GM21786 (cell line): ENCODE data around the gene MLEC.
"Not testable (repeated sequence)": the region's sequence is repeated elsewhere in the genome, so short reads cannot be mapped to it uniquely, and the experiment has no call there.

Experiments
- ATAC-seq: cut with Tn5 transposase; IDR thresholded peaks from one replicate; pipeline ENCODE4 v1.9.1; 2021; ENCODE audit not compliant: unreplicated experiment

MLEC gene

GRCh38 chr12:120661432-120661831, 25.5 kb upstream of the MLEC start:
- ATAC-seq = no peak

- no peak for ATAC-seq
Measured at GRCh38 chr12:120662879-120663278, 24.1 kb upstream of the MLEC start.

GRCh38 chr12:120663741-120664140, 23.2 kb upstream of the MLEC start:
- ATAC-seq = no peak

DNA sequence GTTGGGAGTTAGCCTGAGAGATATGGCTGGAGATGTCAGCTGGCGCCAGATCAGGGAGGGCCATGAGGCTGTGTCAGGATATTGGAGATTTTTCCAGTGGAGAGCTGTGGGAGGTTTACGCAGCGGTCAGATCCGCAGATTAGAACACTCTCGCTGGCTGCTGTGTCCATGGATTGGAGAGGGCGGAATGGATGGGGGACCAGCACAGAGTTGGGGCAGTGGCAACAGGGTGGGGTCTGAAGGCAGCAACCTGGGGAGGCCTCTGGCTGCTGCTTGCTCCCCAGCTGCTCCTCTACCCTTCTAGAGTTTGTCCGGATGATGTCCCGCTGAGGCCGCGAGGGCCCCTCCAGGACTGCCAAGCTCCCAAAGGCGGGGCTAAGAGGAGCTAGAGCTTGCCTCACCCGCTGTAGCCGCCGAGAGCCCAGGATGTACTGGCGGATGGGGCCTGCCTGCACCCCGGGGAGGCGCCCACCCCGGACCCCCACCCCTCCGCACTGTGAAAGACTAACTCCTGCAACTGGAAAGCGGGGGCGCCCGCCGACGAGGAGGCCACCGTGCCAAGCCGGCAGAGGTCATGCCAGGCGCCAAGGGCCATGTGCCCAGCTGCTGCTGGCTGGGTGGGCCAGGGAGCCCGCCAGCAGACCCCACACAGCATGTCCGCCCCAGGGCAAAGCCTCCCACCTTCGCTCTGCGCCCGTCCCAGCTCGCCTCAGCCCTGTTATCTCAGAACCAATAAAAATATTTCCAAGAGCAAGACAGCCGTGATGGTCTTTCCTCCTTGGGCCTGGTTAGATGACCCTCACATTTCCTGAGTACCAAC, 20.2 kb upstream of the MLEC start:
- no peak for ATAC-seq

DNA sequence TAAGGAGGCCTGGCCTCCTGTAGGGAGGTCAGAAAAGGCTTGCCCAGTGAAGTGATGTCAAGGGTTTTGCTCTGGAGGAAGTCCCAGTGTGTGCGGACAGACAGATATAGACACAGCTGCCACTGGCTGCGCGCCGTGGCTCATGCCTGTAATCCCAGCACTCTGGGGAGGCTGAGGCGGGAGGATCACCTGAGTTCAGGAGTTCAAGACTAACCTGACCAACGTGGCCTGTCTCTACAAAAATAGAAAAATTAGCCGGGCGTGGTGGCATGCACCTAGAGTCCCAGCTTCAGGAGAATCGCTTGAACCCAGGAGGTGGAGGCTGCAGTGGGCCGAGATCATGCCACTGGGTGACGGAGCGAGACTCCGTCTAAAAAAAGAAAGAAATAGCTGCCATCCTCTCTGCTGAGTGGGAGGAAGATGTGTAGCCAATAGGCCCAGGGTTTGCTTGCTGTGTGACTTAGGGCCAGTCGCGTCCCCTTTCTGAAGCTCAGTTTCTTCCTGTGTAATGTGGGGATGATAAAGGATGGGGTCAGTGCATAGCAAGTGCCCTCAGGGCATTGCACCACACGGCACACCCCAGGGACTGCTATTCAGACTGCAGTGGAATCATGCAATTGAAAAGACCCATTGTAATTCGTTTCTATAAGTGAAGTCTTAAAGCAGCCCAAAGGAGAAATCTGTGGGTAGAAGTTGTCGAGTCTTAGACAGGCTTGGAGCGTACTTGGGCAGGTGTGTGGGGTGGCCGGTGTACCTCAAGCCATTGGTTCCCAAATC, 18.7 kb upstream of the MLEC start:
- ATAC-seq = no peak

DNA sequence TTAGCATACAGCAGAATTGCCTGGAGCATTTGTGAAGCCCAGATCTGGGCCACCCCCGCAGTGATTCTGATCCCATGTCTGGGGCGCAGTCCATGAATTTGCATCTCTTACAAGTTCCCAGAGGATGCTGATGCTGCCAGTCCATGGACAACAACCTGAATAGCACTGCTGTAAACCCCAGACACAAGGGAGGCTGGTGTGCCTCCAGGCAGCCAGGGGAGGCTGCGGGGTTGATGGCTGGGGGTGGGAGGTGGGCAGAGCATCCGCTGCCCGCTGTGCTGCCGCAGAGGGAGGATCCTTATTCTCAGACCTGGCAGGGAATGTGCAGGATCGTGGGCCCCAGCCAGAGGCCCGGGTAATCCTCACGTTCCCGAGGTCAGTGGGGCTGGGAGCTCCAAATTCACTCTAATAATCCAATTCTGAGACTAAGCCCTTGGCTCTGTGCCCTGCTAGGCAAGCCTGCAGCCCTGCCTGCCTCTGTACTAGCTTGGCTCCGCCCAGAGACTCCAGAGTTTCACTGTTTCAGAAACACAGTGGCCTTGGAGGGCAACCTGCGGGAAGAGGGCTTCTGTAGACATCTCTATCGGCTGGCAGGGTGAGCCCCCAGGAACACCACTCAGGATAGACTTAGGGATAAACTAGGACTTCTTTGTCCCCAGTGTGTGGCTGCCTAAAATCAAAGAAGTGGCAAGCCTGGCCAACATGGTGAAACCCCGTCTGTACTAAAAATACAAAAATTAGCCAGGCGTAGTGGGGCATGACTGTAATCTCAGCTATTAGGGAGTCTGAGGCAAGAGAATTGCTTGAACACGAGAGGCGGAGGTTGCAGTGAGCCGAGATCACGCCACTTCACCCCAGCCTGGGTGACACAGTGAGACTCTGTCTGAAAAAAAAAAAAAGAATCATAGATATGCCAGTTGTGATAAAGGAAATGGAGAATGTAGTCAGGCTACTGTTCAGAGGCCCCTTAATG, 17.8 kb upstream of the MLEC start:
- peak; percentile 62 for ATAC-seq

GRCh38 chr12:120670237-120670636, 16.7 kb upstream of the MLEC start:
- not testable (repeated sequence) for ATAC-seq

DNA sequence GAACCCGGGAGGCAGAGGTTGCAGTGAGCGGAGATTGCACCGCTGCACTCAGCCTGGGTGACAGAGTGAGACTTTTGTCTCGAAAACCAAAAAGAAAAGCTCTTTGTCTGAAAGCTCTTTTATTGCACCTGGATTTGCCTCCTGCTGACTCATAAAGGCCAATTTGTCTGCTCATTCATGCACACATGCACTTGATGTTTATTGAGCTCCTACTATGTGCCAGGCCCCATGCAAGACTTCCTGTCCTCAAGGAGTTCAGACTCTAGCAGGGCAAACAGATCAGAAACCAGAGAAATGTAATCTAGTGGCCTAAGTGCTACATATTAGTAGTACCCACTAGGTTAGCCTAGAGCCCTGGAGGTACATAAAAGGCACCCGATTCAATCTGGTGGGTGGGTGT, 16.3 kb upstream of the MLEC start:
- ATAC-seq = no peak

DNA sequence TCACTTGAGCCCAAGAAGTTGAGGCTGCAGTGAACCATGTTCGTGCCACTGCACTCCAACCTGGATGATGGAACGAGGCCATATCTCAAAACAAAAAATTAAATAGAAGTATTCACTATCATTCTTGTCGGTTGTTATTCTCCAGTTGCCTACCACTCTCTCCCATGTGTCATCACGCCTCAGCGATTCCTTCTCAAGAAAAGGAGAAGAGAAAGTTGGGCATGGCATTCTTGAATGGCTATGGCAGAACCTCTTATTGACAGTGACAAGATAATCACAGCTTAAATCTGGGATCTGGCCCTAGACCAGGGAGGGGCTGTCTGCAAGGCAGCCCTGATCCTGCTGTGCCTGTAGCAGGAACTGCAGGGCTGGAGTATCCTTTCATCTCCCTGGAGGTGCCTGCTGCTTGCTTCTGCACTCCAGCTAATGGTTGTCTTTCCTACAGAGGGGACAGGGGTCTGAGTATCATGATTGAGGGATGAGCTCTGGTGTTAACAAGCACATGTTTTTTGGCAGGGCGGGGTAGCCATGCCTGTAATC, 12.8 kb upstream of the MLEC start:
- no peak for ATAC-seq

DNA sequence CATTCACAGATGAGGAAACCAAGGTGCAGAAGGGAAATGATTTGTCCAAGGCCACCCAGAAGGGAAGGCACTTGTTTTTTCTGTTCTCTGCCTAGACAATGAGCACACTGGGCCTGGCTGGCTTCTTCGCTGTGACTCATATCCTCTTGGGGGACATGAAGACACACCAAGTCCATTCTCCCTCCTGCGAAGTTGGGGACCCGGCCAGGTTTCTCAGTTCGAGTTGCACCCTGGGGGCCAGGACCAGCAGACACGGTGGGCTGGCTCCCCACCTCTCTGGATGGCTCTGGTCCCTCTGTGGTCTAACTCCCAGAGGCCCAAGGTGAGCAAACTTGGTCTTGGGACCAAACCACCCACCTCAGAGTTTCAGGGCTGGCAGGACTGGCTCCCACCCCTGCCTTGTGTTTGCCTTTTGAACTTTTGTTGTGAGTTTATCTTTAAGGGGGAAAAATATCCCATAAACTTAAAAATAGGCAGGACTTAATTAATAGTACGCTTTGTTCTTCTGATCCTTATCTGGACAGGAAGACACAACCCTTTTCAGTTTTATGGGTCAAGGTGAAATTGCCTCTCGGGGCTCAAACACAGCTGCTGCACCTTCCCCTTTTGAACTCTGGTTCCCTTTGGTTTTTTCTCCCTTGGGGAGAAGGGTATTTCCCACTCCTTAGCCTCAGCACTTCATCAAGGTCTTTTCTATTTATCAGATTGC, 9.0 kb upstream of the MLEC start:
- ATAC-seq = peak; percentile 66

DNA sequence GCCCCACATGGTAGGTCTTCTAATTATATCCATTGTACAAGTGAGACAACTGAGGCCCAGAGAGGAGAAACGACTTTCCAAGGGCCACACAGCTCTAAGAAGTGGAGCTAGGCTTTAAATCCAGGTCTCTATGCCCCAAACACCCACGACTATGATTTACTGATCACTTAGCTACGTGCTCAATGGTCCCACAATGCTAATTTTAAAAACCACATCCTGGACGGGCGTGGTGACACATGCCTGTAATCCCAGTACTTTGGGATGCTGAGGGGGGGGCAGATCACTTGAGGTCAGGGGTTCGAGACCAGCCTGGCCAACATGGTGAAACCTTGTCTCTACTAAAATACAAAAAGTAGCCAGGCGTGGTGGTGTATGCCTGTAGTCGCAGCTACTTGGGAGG, 8.4 kb upstream of the MLEC start:
- no peak for ATAC-seq

DNA sequence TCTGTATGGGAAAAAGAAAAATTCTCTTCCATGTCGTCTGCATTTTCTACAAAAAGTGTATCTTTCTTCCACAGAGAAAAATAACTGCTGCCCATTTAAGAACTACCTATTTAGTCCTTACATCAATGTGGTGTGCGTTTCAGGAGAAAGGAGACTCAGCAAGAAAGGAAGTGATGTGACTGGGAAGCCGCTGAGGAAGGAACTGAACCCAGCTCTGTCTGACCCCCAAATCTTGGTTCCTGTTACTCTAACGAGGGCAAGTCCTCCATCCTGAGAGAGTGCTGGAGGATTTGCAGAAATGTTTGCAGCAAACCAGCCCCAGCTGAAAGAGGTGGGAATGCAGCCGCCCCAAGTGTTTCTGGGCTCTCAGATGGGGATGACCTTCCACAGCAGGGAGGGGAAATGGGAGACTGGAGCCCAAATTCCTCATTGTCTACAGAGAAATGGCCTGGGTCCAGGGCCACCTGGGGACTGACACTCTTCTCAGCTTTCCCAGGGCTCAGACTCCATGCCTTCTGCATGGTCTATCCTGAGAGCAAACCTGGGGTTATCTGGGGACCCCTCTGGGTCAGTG, 6.7 kb upstream of the MLEC start:
- ATAC-seq = no peak

DNA sequence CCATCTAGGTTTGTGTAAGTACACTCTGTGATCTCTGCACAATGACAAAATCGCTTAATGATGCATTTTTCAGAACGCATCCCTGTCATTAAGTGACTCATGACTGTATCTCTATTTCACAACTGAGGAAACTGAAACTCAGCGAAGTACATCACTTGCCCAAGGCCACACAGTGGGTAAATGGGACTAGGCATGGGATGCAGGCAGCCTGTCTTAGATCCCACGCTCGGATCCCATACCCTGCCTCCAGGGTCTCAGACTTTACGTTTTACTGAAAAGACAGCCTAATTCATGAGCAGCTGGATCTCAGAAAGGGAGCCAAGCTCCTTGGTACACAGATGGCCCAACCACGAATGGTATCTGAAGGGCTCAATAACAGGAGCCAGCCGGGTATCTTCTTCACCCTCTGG, 2.4 kb upstream of the MLEC start:
- peak; percentile 14 for ATAC-seq

- ATAC-seq = no peak
Measured at GRCh38 chr12:120685522-120685921, 1.4 kb upstream of the MLEC start.

GRCh38 chr12:120686151-120686689, 729 bp upstream of the MLEC start:
- peak; percentile 59 for ATAC-seq

DNA sequence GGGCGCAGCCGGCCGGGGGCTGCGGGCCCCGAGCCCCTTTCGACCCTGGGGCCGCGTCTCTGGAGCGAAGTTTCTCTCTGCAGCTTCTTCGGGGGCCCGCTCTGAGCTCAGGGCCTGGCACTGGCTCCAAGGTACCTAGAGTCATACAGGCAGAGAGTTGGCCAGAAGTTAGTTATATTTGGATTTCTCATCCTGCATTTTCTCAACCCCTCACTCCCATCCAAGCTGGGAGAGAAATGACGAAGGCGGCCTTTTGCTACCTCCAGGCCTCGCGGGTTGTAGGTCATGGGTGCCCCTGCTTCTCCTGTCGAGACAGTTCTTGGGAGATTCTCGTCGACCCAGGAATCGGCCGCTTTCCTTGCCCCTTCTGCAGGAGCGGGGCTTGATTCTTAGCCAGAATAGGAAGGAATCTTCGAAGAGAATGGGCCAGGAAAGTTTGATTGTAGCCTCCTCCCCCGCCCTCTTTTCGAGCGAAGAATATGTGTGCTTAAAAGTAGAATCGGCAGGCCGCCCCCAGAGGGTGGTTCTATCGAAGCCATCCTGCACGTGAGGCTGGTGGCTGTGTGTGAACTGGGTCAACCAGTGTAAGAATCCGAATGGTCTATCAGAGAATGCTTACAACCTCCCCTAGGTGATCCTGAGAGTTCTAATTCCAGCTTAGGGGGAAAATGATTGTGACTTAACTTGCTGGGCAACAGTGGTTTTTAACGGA, 785 bp downstream of the MLEC start:
- ATAC-seq = no peak

DNA sequence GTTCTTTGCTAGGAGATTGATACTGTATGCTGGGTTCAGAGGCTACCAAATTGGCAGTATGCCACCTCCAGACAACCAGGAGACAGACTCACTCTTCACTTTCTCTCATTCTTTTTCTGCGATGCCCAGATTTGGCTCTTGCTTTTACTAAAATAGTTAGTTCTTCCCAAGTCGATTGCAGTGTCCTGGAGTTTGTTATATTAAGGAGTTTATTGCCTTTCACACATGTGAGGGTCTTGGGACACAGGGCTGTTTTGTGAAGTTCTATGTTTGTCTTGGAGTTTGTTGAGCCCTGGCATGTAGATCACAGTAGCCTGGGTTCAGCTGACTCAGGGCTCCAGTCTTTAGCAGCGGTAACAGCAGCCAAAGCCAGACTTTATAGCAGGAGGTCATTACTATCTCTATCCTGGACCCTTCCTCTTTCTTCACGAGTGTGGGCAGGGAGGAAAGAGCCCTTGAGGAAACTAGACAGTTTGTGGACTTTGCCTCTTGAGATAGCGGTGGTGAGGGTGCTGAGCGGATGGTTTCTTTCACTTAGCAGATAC, 1.6 kb downstream of the MLEC start:
- no peak for ATAC-seq

DNA sequence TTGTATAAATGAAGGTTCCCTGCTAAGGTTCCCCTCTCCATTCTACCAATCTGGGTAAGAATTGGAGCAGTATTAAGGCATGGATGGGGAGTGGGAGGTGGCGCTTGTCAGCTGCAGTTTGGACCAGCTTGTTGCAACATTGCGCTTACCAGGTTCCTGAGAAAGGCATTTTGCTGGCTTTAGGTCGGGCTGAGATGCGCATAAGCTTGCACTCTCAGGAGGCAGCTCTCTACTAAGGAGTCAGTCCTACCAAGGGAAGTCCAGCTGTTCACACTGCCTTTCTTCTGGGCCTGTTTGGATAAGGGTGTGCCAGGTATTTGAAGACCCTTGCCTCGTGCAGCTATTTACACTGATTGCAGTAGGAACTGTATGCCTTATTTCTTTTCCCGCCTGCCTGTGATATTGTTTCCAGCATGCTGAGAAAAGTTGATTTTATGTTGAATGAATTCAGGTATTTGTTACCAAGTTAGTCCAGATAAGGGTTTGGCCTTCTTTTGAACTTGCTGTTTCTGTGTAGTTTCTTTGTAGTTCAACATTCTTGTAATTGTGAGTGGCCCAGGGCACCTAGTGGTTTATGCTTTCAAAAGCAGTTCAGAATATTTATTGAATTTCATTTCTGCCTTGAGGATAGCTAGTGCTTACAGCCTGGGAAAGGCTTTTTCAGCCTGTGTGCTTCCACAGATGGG, 2.6 kb downstream of the MLEC start:
- no peak for ATAC-seq
